ENCODE measurements around the gene USP34.
A peak's percentile ranks its signal among the peaks of the same experiment; 100 is the strongest.
"Not testable (repeated sequence)": the region's sequence is repeated elsewhere in the genome, so short reads cannot be mapped to it uniquely, and the experiment has no call there.

Gene USP34

GRCh38 chr2:61183795-61184194 is 287.1 kb downstream of the USP34 start:
- no peak for DNase-seq (ENCODE audit: low spot score)

GRCh38 chr2:61182059-61182383 is 288.9 kb downstream of the USP34 start:
- no peak for DNase-seq (ENCODE audit: low spot score)

DNA sequence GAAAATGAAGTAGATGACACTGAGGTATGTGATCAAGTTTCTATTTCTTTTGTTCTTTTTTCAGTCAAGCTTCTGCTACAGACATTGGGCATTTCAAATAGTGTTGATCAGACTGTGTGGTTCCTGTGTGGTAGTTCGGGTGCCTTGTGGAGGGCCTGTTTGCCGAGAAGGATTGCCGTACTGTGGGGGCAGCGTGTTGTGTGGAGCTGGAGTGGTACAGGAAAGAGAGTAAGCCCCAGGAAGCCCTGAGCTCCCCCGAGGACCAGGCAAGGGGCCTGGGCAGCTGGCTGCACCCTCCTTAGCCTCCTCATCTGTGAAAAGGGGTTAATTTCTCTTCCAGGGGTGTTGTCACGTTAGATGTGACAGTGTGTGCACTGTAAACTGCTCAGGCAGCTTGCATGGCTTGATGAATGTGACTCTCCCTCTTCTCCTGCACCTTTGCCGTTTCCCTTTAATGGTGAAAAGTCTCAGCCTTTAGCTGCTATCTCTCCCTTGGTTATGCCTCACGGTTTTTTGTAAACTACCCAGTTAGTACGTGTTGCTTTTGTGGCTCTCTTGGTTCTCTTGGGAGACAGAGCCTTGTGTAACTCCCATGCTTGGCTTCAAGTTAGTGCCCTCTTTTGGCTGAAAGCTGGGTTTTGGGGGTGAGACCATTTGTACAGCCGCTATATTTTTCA is 289.4 kb downstream of the USP34 start:
- DNase-seq (ENCODE audit: low spot score): no peak

GRCh38 chr2:61180686-61181085 is 290.2 kb downstream of the USP34 start:
- DNase-seq (ENCODE audit: low spot score): no peak

DNA sequence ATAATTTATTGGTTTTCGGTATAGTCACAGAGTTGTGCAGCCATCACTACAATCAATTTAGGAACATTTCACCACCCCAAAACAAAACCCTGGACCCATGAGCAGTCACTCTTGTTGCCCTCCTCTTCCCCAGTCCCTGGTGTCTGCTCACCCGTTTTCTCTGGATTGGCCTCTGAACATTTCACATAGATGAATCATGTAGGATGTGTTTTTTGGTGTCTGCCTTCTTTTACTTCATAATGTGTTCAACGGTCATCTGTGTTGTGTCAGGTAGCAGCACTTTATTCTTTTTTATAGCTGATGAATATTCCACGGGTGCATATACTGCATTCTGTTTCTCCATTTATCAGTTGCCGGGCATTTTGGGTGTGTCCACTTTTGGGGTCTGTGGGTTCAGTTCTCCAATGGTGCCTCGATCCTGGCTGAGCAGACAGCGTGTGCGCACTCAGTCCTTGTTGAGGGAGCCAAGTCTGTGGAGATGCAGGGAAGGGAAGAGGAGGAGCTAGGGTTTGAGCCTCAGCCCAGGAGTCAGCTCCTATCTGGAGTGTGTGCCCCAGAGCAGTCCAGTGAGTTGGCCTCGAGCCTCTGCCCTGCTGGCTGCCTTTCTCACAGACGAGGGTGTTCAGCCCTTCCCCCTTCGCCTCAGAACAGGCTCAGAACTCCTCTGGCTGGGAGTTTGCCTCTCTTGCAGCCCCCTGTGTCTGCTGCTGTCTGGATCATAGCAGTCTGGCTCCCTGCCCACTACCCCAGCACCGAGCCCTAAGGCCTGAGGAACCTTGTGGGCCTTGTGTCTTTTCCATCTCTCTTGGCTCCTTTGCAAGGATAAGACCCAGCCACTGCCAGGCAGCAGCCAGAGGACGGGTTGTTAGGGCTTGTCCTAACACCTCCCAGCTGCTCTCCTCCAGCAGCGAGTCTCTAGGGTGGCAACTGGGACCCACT is 290.9 kb downstream of the USP34 start:
- DNase-seq (ENCODE audit: low spot score): no peak

GRCh38 chr2:61178603-61179545 is 292.0 kb downstream of the USP34 start:
- DNase-seq (ENCODE audit: low spot score): no peak

DNA sequence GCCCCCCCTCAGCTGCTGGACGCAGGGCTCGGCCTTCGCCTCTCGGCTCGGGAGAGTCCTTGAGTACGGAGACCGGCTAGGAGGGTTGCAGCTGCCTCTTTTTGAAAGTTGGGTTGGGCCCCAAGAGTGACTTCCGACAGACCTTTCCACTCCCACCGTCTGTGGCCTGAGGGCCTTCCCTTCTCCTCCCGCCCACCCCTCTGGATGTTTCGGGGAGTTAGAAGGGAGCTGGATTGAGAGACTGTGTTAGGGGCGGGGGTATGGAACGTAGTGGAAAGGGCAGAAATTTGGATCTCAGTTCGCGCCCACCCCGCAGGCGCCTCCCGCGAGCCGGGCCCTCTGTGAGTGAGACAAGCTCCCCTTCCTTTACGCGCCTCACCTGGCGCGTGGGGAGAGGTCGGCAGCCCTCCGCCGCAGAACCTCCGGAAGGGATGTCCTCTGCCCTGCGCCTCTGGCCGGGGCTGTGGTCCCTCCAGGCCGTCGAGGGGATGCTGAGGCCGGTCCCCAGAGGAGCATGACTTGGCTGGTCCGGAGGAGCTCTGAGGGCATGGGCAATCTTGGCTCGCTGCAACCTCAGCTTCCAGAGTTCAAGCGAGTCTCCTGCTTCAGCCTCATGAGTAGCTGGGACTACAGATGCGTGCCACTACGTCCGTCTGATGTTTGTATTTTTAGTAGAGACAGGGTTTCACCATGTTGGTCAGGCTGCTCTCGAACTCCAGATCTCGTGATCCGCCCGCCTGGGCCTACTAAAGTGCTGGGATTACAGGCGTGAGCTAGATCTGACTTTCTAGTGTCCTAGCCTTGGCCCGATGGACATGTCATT is 292.9 kb downstream of the USP34 start:
- DNase-seq (ENCODE audit: low spot score): peak; percentile 62

DNA sequence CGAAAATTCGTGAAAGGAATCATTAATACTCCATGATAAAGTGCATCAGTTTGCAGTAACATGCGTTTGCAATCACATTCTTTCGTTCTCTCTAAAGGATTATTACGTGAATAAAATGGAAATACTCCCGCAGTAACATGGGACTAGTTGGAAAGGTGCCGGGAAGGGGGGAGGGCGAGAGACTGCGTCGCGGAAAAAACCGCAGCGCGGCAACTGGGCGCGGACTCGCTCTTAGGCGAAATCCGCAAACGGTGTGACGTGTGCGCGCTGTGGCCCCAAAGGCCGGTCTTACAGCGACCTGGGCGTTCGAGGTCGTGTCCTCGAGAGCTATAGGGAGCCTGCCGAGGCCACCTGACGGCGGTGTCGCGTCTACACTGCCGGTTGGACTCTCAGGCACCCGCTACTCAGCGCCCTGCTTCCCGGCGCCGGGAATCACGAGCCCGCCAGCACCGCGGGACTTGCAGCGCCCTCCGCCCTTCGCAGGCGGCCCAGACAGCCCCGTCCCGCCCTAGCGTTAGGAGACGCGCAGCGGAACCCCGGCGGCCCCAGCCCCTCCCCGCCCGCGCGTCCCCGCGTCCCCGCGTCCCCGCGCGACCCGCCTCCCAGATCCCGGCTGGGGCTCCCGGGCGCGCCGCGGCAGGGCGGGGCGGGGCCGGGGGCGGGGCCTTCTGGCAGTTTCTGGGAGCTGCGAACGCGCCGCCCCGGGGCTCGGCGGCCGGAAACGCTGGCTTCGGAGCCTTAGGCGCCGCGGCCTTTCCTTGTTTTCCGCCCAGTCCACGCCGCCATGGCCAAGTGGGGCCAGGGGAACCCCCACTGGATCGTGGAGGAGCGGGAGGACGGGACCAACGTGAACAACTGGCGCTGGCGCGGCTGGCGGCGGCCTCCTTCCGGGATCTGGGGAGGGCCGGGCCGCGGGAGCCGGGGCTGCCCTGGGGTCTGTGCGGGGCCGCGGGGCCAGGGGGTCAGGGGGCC is 293.8 kb downstream of the USP34 start:
- DNase-seq (ENCODE audit: low spot score): peak; percentile 96

DNA sequence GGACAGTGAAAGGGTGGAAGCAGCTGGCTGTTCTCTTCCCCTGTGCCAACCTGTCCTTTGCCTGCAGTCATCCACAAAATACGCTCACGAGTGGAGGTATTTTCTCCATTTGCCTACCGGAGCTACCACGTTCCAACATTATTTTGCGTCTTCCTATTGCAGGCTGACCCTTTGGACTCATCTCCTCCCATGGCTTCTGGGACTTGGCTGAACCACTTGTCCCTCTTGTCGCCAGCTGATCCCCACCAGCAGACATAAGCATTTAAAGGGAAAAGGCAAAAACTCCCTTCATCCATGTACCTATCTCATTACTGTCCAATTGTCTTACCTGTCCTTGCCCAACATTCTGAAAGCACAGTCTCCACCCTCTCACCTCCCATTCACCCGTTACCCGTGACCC is 295.9 kb downstream of the USP34 start:
- no peak for DNase-seq (ENCODE audit: low spot score)

DNA sequence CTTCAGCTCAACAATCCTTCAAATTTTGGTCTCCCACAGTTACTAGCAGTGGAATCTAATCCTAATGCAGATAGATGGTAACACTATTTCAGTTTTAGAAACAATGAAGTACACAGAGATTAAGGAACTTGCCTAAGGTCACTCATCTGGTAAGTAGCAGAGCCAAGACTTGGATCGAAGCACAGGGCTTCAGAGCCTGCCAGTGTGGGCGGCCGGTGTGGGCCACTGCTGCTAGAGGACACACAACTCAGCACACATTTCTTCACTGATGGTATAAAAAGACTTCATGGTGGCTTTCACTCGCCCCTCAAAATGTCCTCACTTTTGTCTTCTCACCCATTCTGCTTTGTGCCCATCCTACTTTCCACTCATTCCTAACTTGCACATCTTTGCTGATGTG is 297.8 kb downstream of the USP34 start:
- DNase-seq (ENCODE audit: low spot score): no peak

DNA sequence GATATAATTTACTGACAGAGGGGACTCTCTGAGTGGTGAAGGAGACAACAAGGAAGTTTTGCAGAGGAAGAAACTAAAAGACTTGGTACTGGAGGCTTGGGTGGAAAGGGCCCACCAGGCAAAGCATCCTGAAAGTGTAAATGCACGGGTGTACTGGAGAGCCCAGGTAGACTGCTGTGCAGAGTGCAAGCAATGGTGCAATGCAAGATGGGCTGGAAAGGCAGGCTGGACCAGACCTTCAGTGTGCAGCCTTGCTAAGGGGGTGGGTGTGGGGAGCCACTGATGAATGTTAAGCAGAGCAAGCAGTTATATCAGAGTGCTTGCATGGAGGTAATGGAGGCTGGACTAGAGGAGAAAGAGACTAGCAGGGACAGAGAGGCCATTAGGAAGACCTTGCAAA is 298.2 kb downstream of the USP34 start:
- DNase-seq (ENCODE audit: low spot score): no peak

- DNase-seq (ENCODE audit: low spot score): no peak
These were observed 303.3 kb downstream of the USP34 start for GRCh38 chr2:61167579-61167978.

GRCh38 chr2:61165946-61166345 is 304.9 kb downstream of the USP34 start:
- no peak for DNase-seq (ENCODE audit: low spot score)

DNA sequence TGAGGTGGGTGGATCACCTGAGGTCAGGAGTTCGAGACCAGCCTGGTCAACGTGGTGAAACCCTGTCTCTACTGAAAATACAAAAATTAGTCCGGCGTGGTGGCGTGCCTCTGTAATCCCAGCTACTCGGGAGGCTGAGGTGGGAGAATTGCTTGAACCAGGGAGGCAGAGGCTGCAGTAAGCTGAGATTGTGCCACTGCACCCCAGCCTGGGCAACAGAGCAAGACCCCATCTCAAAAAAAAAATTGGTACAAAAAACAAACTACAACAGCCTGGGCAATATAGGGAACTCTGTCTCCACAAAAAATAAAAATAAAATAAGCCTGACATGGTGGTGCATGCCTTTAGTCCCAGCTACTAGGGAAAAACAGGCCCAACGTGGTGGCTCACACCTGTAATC is 305.8 kb downstream of the USP34 start:
- not testable (repeated sequence) for DNase-seq (ENCODE audit: low spot score)

DNA sequence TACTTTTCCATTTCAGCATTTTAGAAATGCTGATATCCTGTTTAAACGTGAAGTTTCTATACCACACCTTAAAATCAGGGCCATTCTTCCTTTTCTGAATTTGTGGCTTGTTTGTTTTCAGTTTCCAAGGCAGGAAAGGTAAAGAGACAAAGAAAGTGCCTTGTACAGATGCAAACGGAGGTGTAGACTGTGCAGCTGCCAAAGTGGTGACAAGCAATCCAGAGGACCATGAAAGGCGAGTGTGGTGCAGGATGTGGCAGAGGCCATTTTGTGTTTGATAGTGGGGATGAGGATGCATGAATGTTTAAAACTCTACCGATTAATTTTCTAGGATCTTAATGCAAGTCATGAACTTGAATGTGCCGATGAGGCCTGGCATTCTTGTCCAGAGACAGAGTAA is 308.2 kb downstream of the USP34 start:
- DNase-seq (ENCODE audit: low spot score): no peak

- no peak for DNase-seq (ENCODE audit: low spot score)
These were observed 309.0 kb downstream of the USP34 start, which contains the start of gene C2orf74 for GRCh38 chr2:61161888-61162287. Gene C2orf74, plus strand, starts transcription at chr2:61162188. Its CDS starts 327 bp downstream, at chr2:61162515.

DNA sequence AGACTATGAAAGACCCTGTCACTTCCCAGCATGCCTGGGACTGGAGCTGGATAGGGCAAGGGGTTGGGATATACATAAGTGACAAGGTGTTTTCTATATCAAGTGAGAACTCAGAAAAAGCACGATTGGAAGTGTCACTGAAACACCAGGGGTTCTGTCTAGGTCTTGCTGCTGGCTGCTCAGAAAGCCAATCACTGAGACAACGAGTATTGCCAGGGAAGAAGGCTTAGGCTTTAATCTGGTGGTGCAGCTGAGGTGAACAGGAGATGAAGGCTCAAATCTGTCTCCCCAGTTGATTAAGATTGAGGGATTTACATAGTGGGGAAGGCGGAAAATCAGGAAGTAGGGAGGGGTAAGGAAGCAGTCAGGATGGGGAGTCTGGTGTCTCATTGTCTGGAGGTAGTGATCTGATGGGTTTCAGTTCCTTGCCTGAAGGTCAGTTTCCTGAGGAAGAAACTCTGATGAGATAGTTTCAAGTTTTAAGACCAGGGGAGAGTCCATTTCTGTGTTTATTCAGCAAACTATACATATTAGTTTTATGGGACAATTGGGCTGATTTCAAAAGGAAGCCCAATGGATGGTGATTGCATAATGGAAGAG is 312.4 kb downstream of the USP34 start:
- DNase-seq (ENCODE audit: low spot score): no peak

- no peak for DNase-seq (ENCODE audit: low spot score)
These were observed 313.4 kb downstream of the USP34 start for GRCh38 chr2:61157371-61158003.

GRCh38 chr2:61151436-61151835 is 319.5 kb downstream of the USP34 start:
- no peak for DNase-seq (ENCODE audit: low spot score)

Data from ecto neural progenitor cell (in vitro differentiated cells).